Ovary (tissue), 10 donors: ENCODE measurements around the gene DNMBP. TPM values are rescaled to one million over a fixed set of nuclear protein-coding genes. Genes with fewer than 3 reads are reported as not detected.

ENCODE experiments used
- DNase-seq, 5 donors: peaks; one replicate each; pipeline ENCODE4 v3.0.0-alpha.2; 2019 to 2020
- H3K27ac ChIP-seq, 2 donors: fragments of 200-600 bp; one replicate each; pipeline versions ENCODE4 v1.5.1 to v1.8.0; 2019 to 2022
- H3K27me3 ChIP-seq: fragments of 200-600 bp; one replicate; pipeline ENCODE4 v1.8.0; 2022
- H3K36me3 ChIP-seq: fragments of 200-600 bp; sonication (generic); one replicate; pipeline ENCODE4 v1.5.1; 2019
- H3K4me1 ChIP-seq: one replicate; pipeline ENCODE4 v1.8.1; 2013; ENCODE audit warnings: mild to moderate bottlenecking, moderate library complexity; ENCODE audit not compliant: insufficient read depth
- H3K4me3 ChIP-seq: fragments of 200-600 bp; sonication (generic); one replicate; pipeline ENCODE4 v1.5.1; 2017
- H3K9me3 ChIP-seq, 2 donors: fragments of 200-600 bp in 1 of 2; sonication (generic) in 1 of 2; one replicate each; pipeline versions ENCODE4 v1.5.1 to v1.8.1; 2013 to 2019; ENCODE audit warnings: mild to moderate bottlenecking in 1 of 2, moderate library complexity in 1 of 2
- CTCF ChIP-seq, 3 donors: fragments of 450-650 bp in 2 of 3; fragments of 200-600 bp in 1 of 3; IDR thresholded peaks; one replicate each; pipeline versions ENCODE4 v1.5.1 to v1.8.0; 2016 to 2022; ENCODE audit warnings: antibody characterized with exemption in 3 of 3, mild to moderate bottlenecking in 1 of 3
- EP300 ChIP-seq: sonication (generic); formaldehyde crosslinking; IDR thresholded peaks from one replicate; pipeline ENCODE4 v1.6.1; 2017; ENCODE audit warnings: antibody characterized with exemption
- POLR2A ChIP-seq: fragments of 450-650 bp; IDR thresholded peaks from one replicate; pipeline ENCODE4 v1.6.1; 2017; ENCODE audit warnings: antibody characterized with exemption, mild to moderate bottlenecking, moderate library complexity
- WGBS, 3 donors: extraction: QIAGEN DNeasy Blood & Tissue Kit in 1 of 3; methylation state at CpG; one replicate each; pipeline versions ENCODE4 v1.1.5 to v1.1.7; 2013 to 2017; 5-methylcytosine and 5-hydroxymethylcytosine counted together
- intact Hi-C, 4 donors: fragments of 100-400 bp; cut with DNase I; formaldehyde crosslinking; loops; one replicate each; pipeline versions ENCODE4 v1.11.0 to v1.15.1; 2022 to 2023
- long read RNA-seq, 3 donors: library from polyadenylated mRNA in 2 of 3; unstranded in 2 of 3; transcript quantifications; one replicate each; pipeline ENCODE4 v2.0.0 and lab custom pipeline, GENCODE V29; 2021 to 2026
- polyA plus RNA-seq, 2 donors: library from polyadenylated mRNA; stranded (reverse); fragments of 200-250 nt in 1 of 2; fragments of 350-450 nt in 1 of 2; fragmentation: Illumina TruSeq in 1 of 2; extraction: RNeasy Lipid Tissue Mini Kit (QIAGEN cat#74804) in 1 of 2; gene quantifications; one replicate each; pipeline ENCODE4 v1.2.3, GENCODE V29; 2013 to 2014
- total RNA-seq, 7 donors: library from RNA; depleted of rRNA in 2 of 7; stranded (reverse); fragments of >200 nt in 2 of 7; fragmentation: NEBNext Ultra II Directional in 3 of 7; extraction: Animal tissue kit (Norgen Biotek cat#: 25700) in 3 of 7; gene quantifications; one replicate each; pipeline versions ENCODE4 v1.1.0 to v1.2.4, GENCODE V29; 2016 to 2023
- donor health status: DM: no; HTN: no; CAD: no; lungs with moderate emphysema.
- donor health status: DM: no; HTN: no; CAD: no.
- donor health status: Bipolar disorder and iron deficiency.
- donor health status: DM: yes; HTN: yes; CAD: no.
- donor health status: DM: no; HTN: no; CAD: no.
- donor health status: DM: yes; HTN: yes; CAD: no.

Gene DNMBP
- total RNA-seq (10 to 100 TPM; 10.8 to 25.4 (median 20.3) TPM), polyA plus RNA-seq (10 to 100 TPM; 12.9 to 23.1 TPM)
- long read RNA-seq, donor 1, partial matches to known transcripts, result 9 of 10 reads
- long read RNA-seq, donor 1, other reads (novel, unspliced or antisense), result 1 of 10 reads
- long read RNA-seq, donor 2, full-length matches to known transcripts, result 2 of 10 reads
- long read RNA-seq, donor 2, partial matches to known transcripts, result 8 of 10 reads
- long read RNA-seq, donor 2, other reads (novel, unspliced or antisense), result 0 of 10 reads
- long read RNA-seq, donor 3, full-length matches to known transcripts, result 1 of 21 reads
- long read RNA-seq, donor 3, partial matches to known transcripts, result 15 of 21 reads
- long read RNA-seq, donor 3, other reads (novel, unspliced or antisense), result 5 of 21 reads

DNA sequence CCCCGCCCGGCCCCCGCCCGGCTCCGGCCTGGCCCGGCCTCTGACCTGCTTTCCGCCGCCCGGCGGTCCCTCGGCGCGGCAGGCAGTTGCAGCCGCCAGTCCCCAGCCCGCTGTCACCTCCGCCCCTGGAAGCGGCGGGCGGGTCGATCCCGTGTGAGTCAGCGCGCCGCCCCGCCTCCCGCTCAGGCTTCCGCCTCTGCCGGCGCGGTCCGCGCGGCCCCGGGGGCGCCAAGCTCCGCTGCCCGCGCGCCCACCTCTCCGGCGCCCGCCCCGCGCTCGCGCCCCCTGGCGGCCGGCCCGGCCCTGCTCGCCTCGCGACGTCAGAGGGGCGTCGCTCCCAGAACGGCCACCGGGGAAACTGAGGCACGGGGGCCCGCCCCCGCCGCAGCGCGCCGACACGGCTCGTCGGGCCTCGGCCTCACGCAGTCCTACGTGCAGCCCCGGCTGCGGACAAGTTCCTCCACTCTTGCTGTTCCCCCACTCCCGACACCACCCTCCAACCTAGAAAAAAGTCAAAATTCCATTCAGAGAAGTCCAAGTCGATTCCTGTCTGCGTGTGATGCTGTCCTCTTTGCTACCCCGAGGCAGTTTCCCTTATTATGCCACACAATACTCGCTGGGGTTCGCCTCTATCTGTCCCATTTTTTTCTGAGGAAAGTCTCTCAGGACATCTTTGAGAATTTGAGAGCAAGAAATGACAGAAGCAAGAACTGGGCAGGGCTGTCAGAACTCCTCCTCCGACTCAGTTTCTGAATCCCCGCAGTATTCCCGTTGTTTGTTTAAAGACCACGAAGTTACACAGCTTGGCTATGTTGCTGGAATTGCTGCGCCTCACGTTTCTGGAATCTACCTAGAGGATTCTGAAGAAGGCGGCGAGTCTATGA is at the start of gene DNMBP:
Gene DNMBP, minus strand, starts transcription at position 155 of the 884 bp plus-strand sequence. CDS start 37,823 bp downstream, outside the sequence.
- DNase-seq, result peak; percentile 83 to 90 (median 87)
- Histone ChIP-seq H3K4me3 (peak within 1 kb of the TSS; percentile 48), H3K27me3 (no peaks in the 10 kb centered on the region), H3K27ac (peak within 1 kb of the TSS; percentile 62 to 88), H3K4me1 (peaks cover 8% of the 10 kb centered on the region), H3K9me3 (no peaks in the 10 kb centered on the region), H3K36me3 (no peaks in the 10 kb centered on the region)
- WGBS, 3 donors, result 0 to 1% (median 1%) methylated on average over 35 to 86 of the region's 86 CpGs
- intact Hi-C loops, result loop anchor here in 2 of 4 donors (5.0 to 10.0 kb wide), 4 partner anchors 95 to 155 kb away; no protein-coding TSS in a partner anchor
- peak in 2 of 3 donors; percentile 88 to 89 for TF ChIP-seq CTCF (IDR thresholded peaks at IDR 0.05)
- no peak for TF ChIP-seq EP300
- TF ChIP-seq POLR2A, result peak; percentile 28

- WGBS, 3 donors, result 62 to 71% (median 64%) methylated on average over 1 of the region's 1 CpG
These were observed 48.2 kb upstream of the DNMBP start for GRCh38 chr10:100057948-100058347.

DNA sequence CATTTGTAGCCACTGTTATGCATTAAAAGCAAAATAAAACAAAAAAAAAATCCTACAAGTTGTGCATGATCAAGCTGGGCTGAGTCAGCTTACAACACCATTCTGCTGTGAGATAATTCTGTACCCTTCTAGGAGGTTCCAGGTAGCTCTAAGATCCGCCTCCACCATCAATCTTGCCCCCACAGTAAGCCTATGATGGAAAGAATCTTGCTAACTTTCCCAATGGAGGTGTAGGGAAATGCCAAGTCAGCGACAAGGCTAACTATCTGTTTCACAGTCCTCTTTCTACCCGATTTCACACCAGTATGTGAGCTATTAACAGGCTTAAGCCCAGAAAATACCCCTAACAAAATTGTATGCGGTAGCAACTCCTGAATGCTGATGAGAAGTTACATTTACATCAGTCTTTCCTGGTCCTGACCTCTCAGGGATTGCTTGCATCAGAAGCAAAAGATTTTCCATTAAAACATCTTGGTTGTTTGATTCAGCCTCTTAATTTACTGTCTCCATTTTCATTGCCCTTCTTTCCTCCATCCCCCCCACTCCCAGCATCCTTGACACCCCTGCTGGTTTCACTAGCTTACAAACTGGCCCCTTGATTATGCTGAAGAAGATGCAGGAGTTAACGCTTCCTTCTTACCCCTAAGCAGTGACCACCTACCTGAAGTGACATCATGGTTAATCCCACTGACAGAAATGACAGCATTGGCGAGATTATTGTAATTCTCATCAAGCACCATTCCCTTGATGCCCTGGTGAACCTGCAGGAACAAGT is 44.1 kb upstream of the DNMBP start:
- Histone ChIP-seq H3K27ac (no peak overlapping the region), H3K4me3 (no peak overlapping the region), H3K36me3 (no peaks in the 10 kb centered on the region), H3K9me3 (no peaks in the 10 kb centered on the region), H3K4me1 (no peaks in the 10 kb centered on the region), H3K27me3 (no peaks in the 10 kb centered on the region)
- intact Hi-C loops, result no loop called here
- 37 to 49% (median 43%) methylated on average over 6 of the region's 6 CpGs for WGBS, 3 donors
- TF ChIP-seq EP300, result no peak
- no peak for TF ChIP-seq POLR2A
- no peak for TF ChIP-seq CTCF (IDR thresholded peaks at IDR 0.05)
- no peak for DNase-seq

More at GRCh38 chr10:100057948-100058347, 48.2 kb upstream of the DNMBP start:
- Histone ChIP-seq H3K4me3 (no peak overlapping the region), H3K4me1 (no peaks in the 10 kb centered on the region), H3K9me3 (no peaks in the 10 kb centered on the region), H3K36me3 (no peaks in the 10 kb centered on the region), H3K27me3 (no peaks in the 10 kb centered on the region), H3K27ac (no peak overlapping the region)
- intact Hi-C loops, result no loop called here
- DNase-seq, result no peak
- no peak for TF ChIP-seq CTCF (IDR thresholded peaks at IDR 0.05)

- H3K4me3 ChIP-seq, result no peak overlapping the region
- H3K27ac ChIP-seq, result peak overlapping the region in 1 of 2 donors; percentile 1
- peak; percentile 85 to 93 (median 90) for DNase-seq
- TF ChIP-seq CTCF (IDR thresholded peaks at IDR 0.05) (peak; percentile 85 to 96 (median 88)), EP300 (no peak), POLR2A (no peak)
- no peaks in the 10 kb centered on the region for H3K36me3 ChIP-seq
- WGBS, 3 donors, result 14 to 19% (median 16%) methylated on average over 7 of the region's 7 CpGs
- H3K27me3 ChIP-seq, result no peaks in the 10 kb centered on the region
- no peaks in the 10 kb centered on the region for H3K9me3 ChIP-seq
- intact Hi-C loops, result loop anchor here (2.0 to 5.0 kb wide), 3 partner anchors 193 to 204 kb away; no protein-coding TSS in a partner anchor
- H3K4me1 ChIP-seq, result peaks cover 7% of the 10 kb centered on the region
These were observed 36.3 kb upstream of the DNMBP start for GRCh38 chr10:100046021-100046486.
